Chondrocyte (in vitro differentiated cells): ENCODE measurements around the gene ABHD17A. TPM values are rescaled to one million over a fixed set of nuclear protein-coding genes. Genes with fewer than 3 reads are reported as not detected.
"Not testable (repeated sequence)": the region's sequence is repeated elsewhere in the genome, so short reads cannot be mapped to it uniquely, and the experiment has no call there.

Experiments
- DNase-seq: peaks from one replicate; pipeline ENCODE4 v3.0.0; 2021; ENCODE audit warnings: mixed read lengths, low spot score
- H3K27ac Mint-ChIP-seq: one replicate; pipeline ENCODE4 v1.8.0; 2021; ENCODE audit warnings: mild to moderate bottlenecking, moderate library complexity, mixed read lengths; ENCODE audit not compliant: unreplicated experiment
- H3K27me3 Mint-ChIP-seq: 2 replicates; pipeline ENCODE4 v1.8.0; 2021; ENCODE audit warnings: low read depth, mixed read lengths
- H3K36me3 Mint-ChIP-seq: 2 replicates; pipeline ENCODE4 v1.8.0; 2021; ENCODE audit warnings: low read depth, mixed read lengths
- H3K4me1 Mint-ChIP-seq: 2 replicates; pipeline ENCODE4 v1.8.0; 2021; ENCODE audit warnings: low read depth, mild to moderate bottlenecking, mixed read lengths
- H3K4me3 Mint-ChIP-seq: one replicate; pipeline ENCODE4 v1.8.0; 2021; ENCODE audit warnings: mild to moderate bottlenecking, moderate library complexity, mixed read lengths; ENCODE audit not compliant: unreplicated experiment
- H3K9me3 Mint-ChIP-seq: 2 replicates; pipeline ENCODE4 v1.8.0; 2021; ENCODE audit warnings: low read depth, mixed read lengths
- CTCF ChIP-seq: fragments of 200-600 bp; sonication (generic); IDR thresholded peaks from 2 replicates; pipeline ENCODE4 v1.5.0; 2021; ENCODE audit warnings: antibody characterized with exemption, mild to moderate bottlenecking, moderate library complexity
- total RNA-seq: library from RNA; stranded (reverse); gene quantifications from 3 replicates; pipeline ENCODE4 v1.2.1, GENCODE V29; 2021

The ABHD17A gene
- total RNA-seq, 1 donor from 2014 or later: 54.6 TPM

GRCh38 chr19:1884719-1885334, 469 bp downstream of the ABHD17A start:
- no peaks in the 10 kb centered on the region for H3K27me3 Mint-ChIP-seq
- TF ChIP-seq CTCF: no peak

GRCh38 chr19:1884291-1884718, 991 bp downstream of the ABHD17A start:
- TF ChIP-seq CTCF: no peak
- no peaks in the 10 kb centered on the region for H3K27me3 Mint-ChIP-seq
- H3K36me3 Mint-ChIP-seq: no peaks in the 10 kb centered on the region
- peaks cover 32% of the 10 kb centered on the region for H3K4me1 Mint-ChIP-seq
- DNase-seq: no peak
- H3K9me3 Mint-ChIP-seq: no peaks in the 10 kb centered on the region
- peak overlapping the region; percentile 92 for H3K4me3 Mint-ChIP-seq
- H3K27ac Mint-ChIP-seq: peak overlapping the region; percentile 90

More at GRCh38 chr19:1884719-1885334, 469 bp downstream of the ABHD17A start:
- peak overlapping the region; percentile 83 for H3K27ac Mint-ChIP-seq
- H3K4me3 Mint-ChIP-seq: peak overlapping the region; percentile 92
- H3K9me3 Mint-ChIP-seq: no peaks in the 10 kb centered on the region
- H3K36me3 Mint-ChIP-seq: no peaks in the 10 kb centered on the region
- peaks cover 32% of the 10 kb centered on the region for H3K4me1 Mint-ChIP-seq
- DNase-seq: no peak

- Mint-ChIP-seq H3K4me1 (peaks cover 32% of the 10 kb centered on the region), H3K27ac (peak overlapping the region; percentile 90), H3K27me3 (no peaks in the 10 kb centered on the region), H3K9me3 (no peaks in the 10 kb centered on the region), H3K36me3 (no peaks in the 10 kb centered on the region), H3K4me3 (peak overlapping the region; percentile 92)
- no peak for TF ChIP-seq CTCF
- DNase-seq: no peak
Measured at GRCh38 chr19:1883784-1884183, 1.5 kb downstream of the ABHD17A start.

GRCh38 chr19:1882786-1883692, 2.3 kb downstream of the ABHD17A start:
- H3K36me3 Mint-ChIP-seq: no peaks in the 10 kb centered on the region
- H3K27ac Mint-ChIP-seq: peak overlapping the region; percentile 90
- H3K4me3 Mint-ChIP-seq: peak overlapping the region; percentile 92
- H3K9me3 Mint-ChIP-seq: no peaks in the 10 kb centered on the region
- peaks cover 32% of the 10 kb centered on the region for H3K4me1 Mint-ChIP-seq
- no peak for TF ChIP-seq CTCF
- no peaks in the 10 kb centered on the region for H3K27me3 Mint-ChIP-seq
- no peak for DNase-seq

GRCh38 chr19:1882089-1882785, 3.1 kb downstream of the ABHD17A start:
- Mint-ChIP-seq H3K4me1 (peaks cover 28% of the 10 kb centered on the region), H3K4me3 (peak overlapping the region; percentile 92), H3K9me3 (no peaks in the 10 kb centered on the region), H3K27me3 (no peaks in the 10 kb centered on the region), H3K36me3 (no peaks in the 10 kb centered on the region), H3K27ac (peak overlapping the region; percentile 54)
- no peak for DNase-seq
- no peak for TF ChIP-seq CTCF

GRCh38 chr19:1881393-1882088, 3.8 kb downstream of the ABHD17A start:
- not testable (repeated sequence) for H3K4me3 Mint-ChIP-seq, H3K9me3 Mint-ChIP-seq, DNase-seq, H3K27me3 Mint-ChIP-seq, H3K36me3 Mint-ChIP-seq, H3K27ac Mint-ChIP-seq
- H3K4me1 Mint-ChIP-seq: peaks cover 28% of the 10 kb centered on the region
